NCI-H146 (cell line): Measurements from ENCODE around the gene CCDC184.
"Not testable (repeated sequence)": the region's sequence is repeated elsewhere in the genome, so short reads cannot be mapped to it uniquely, and the experiment has no call there.

Experiments
- DNase-seq: peaks from one replicate; lab custom pipeline; 2025; lab: John Stamatoyannopoulos, UW

The CCDC184 gene

GRCh38 chr12:48183091-48183875 lies at the start of gene CCDC184:
Gene CCDC184 (plus strand): TSS chr12:48183644. CDS start chr12:48184123, 479 bp downstream.
- peak; percentile 91 for DNase-seq

DNA sequence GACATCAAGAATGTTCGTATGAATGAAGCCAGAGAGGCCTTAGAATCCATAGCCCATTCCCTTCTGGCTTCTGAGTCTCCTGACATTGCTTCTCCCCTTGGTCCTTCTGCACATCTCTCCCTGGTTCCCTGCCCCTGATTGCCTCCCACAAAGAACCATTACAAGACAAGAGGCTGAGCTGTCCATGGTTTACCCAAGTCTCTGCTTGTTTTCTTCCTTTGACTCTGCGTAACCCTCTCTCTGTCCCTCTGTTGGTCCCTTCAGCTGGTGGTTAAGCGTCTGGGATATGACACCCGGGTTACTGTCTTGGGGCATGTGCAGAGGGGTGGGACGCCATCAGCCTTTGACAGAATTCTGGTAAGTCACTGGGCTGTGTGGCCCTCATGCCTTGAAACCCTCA lies 48.4 kb upstream of the CCDC184 start:
- no peak for DNase-seq

DNA sequence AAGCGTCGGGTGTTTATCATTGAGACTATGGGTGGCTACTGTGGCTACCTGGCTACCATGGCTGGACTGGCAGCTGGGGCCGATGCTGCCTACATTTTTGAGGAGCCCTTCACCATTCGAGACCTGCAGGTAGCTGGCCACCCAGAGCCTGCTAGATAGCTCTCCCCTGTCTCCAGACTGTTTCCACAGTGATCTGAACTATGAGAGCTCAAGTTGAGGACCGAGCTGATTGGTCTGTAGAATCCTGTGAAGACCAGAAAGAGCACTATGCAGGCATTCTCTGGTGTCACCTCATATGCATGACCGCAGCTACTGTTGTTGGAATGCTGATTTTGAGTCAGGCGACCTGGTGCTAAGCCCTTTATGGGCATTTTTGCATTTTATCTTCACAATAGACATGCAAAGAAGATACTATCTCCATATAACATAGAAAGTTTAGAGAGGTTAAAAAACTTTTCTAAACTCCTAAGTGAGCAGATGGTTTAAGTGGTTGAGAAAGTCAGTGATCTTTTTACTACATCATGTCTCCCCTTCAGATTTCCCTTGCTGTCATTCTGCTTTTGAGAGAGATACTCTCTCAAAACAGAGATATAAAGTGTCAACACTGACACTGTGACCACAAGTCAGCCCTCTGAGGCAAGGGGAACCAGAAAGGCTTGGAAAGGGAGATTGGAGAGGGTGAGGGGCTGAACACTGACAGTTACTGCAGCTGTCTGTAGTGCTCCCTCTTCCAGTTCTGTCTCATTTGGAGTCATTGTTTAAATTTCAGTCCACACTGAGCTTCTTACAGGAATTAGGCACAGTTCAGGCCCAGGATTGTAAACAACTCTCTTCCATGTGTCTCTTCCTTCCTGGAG lies 40.4 kb upstream of the CCDC184 start:
- DNase-seq = no peak

GRCh38 chr12:48143898-48144297 lies 39.5 kb upstream of the CCDC184 start:
- no peak for DNase-seq

DNA sequence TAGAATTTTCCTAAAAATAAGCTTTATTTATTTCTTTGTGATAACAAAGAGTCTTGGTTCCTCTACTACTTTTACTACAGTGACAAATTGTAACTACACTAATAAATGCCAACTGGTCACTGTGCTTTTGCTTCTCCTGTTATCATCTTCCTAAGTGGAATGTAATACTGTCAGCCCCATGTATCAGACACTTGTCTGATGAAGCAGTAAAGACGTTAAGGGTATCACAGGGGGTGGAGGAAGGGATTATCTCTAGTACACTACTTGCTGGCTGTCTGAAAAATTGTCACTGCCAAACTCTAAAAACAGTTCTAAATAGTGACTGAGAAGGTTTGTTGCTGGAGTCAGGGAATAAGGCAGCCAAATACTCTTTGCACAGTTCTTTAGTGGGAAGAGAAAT lies 37.5 kb upstream of the CCDC184 start:
- DNase-seq = no peak

DNA sequence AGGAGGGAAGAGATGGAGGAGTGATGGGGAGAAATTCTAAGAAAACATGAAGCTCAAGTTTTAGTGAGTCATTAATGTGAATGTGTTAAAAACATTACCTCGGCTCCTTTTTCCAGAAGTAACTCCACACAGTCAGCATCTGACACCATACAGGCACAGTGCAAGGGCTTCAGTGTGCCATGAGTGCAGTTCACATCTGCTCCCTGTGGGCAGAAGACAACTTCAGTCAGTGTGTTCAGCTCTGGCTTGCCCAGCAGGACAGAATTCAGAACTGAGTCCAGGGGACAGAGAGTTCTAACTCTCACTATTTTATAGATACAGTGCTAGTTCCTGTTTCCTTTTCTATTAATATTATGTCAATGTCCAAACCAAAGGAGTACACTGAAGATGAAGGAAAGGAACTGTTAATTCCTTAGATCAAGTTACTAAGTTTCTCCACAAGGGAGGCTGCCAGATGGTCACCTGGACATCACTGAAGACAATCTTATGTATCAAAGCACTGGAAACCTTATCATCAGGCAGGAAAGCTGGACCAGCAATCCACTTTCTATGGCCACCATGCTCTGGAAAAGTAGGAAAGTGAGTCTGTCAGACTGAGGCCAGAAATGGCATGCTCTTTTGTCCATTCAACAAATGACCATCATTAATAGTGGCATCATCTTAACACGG lies 32.2 kb upstream of the CCDC184 start:
- no peak for DNase-seq

- DNase-seq = not testable (repeated sequence)
These were observed 27.7 kb upstream of the CCDC184 start for GRCh38 chr12:48155786-48156185.

DNA sequence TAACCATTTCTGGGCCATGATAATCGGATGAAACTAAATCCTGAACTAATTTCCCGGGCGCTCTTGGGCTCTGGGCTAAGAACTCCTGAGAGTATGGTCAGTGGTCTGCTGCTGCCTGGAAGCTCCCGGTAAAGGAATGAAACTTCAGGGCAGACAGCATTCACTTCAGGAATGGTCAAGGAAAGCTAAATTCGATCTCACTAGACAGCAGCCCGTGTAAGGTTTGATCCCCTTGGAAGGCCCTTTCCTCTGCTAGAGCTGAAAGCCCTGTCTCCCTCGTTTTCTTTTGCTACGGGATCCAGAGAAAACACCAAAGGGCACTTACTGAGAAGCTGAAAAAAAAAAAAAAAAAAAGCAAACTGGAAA lies 26.8 kb upstream of the CCDC184 start:
- no peak for DNase-seq

DNA sequence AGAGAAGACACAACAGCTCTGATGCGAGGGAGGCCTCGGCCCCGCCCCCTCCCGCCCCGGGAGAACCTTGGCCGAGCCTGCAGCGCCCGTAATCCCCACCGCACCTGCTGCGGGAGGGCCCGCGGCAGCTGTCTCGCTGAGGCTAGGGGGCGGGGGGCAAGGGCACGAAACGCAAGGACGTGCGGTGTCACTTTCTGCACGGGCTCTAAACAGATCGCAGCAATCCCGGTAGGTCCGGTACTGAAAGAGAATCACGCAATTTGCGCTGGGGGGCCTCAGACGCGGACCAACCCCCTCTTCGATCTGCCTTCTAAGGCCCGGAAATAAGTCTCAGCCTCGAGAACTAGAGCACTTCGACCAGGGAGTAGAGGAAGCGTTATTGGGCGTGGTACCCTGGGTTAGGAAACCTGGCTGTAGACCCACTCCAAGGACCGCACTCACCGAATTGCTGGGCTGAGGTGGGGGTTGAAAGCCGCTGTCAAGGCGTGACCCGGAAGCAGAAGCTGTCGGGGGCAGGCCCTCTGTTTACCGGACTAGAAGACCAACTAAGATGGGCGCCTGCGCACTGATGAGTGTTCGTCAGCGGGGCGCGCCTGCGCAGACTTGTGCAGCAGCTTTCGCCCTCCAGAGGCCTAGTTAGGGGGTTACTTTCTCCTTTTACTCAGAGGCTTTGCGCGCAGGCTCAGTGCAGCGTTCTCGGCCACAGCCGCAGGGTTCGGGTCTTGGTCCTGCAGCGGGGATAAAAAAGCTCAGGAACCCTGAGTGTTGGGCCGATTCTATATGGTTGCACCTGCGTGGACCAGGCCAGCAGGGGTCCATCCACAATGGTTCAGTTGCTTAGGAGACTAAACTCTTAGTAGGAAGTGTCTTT lies 26.2 kb upstream of the CCDC184 start, which contains the start of gene ASB8:
Gene ASB8 (minus strand): TSS at position 498 of the 871 bp plus-strand sequence. CDS start 4,019 bp downstream, outside the sequence.
- DNase-seq = peak; percentile 99

DNA sequence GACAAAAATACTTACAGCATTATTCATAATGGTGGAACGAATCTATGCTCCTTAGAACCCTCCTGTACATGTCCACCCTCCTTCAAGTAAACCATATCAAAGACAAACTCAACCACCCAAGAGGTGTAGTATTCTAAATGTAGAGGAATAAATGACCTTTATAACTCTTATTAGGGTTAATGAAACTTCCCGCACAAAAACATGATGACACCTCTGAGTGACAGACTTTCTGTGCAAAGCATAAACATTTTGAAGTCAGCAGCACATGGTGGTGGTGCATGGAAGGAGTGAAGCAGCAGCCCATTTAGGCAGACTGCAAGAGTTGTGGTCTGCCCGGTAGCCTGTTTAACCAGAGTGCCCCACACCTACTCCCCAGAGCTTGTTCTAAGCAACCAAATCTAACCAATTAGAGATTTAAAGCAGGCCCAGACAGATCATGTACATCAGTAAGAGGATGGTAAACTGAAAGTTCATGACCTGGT lies 25.5 kb upstream of the CCDC184 start:
- no peak for DNase-seq

- no peak for DNase-seq
These were observed 23.4 kb upstream of the CCDC184 start for GRCh38 chr12:48160046-48160445.

DNA sequence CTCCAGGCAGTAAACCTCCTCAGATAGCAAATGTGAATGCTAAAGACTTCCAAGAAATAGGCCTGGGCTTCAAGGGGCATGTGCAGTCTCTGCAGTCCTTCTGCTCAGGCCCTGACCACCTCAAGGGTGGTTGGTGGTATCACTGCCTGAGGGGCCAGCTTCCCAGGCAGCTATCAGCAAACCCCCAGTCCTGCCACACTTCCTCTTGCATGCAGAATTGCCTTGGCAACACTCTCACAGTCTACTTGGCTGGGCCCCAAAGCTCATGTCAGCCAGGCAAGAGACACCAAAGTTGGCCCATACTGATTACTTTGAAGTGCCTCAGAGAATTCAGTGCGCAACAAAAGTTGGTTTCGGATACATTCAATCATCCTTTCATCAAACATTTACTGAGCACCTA lies 22.6 kb upstream of the CCDC184 start:
- DNase-seq = no peak

- no peak for DNase-seq
These were observed 20.2 kb upstream of the CCDC184 start for GRCh38 chr12:48163150-48163747.

GRCh38 chr12:48164451-48164850 lies 19.0 kb upstream of the CCDC184 start:
- no peak for DNase-seq

DNA sequence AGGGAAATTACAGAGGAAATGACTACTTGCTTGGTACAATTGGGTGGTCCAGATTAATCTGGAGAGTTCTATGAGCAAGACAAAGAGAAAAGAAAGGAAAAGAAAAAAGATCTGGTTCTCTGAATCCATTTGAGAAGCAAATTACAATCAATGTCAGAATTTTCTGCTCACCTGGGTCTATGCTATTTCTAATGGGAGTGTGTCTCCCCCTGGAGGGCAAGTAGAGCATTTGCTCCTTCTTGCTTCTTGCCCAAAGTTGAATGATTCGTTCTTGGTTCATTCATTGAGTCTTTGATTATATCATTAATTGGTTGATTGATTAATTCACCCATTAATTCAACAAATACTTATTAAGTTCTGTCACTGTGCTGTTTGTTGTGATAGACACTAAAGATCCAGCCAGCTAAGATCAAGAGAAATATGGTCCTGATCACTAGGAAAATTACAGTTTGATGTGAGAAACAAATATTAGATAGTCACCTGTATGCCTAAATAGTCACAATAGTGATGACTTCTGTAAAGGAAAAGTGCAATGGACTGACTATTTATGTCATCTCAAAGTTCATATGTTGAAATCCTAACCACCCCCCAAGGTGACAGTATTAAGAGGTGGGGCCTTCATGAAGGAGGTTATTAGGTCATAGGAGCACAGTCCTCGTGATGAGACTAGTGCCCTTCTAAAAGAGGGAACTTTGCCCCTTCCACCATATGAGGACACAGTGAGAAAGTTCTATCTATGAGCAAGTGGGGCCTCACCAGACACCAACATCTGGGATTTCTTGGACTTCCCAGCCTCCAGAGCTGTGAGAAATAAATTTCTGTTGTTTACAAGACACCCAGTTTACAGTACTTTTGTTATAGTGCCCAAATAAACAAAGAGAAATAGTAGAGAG lies 18.1 kb upstream of the CCDC184 start:
- peak; percentile 73 for DNase-seq

GRCh38 chr12:48169011-48169410 lies 14.4 kb upstream of the CCDC184 start:
- DNase-seq = no peak

DNA sequence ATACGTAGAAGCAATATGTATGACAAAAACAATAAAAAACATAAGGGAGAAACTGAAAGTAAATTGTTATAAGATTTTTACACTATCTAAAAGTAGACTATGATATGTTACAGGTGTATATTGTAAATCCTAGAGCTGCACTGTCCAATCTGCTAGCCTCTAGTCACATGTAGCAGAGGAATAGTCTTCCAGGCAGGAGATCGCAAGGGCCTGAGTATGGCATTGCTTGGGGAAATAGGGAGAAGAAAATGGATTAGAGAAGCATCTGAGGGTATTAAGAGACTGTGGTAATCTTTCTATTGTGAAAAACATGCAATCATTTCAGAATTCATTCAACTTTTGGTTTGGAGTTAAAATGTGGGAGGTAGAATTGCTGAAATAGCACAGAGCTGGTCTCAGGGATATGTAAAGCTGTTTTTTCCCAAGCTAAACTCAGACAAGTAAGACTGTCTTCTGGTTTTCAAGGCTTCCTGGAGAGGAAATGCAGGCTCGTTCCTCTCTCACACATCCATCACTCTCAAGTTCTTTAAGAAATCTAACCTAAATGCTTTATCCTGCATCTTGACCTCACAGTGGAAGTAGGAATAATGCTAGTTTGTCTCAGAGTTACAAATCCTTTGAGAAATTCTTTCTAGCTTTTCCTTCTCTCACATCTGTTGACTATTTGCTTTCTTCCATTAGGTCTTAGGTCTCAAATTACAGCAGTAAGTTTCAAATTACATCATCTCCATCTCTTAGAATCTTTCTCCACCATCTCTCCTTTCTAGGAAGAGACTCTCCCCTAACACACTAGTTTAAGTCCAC lies 7.6 kb upstream of the CCDC184 start:
- DNase-seq = no peak

DNA sequence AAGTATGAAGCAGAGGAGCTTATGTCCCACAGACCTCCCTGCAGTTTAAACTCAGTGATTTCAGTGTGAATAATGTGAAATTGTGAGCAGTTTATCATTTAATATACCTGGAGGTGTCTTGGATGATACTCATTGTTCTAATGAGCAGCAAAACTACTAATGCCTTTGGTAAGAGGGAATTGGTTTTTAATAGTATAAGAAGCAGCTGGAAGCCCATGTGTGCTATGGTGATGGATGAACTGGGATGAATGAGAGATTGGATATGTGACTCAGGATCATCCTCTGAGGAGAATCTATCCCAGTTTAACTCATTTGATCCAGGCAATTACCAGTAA lies 7.1 kb upstream of the CCDC184 start:
- no peak for DNase-seq

- DNase-seq = no peak
These were observed 5.5 kb upstream of the CCDC184 start for GRCh38 chr12:48177982-48178381.
